Measurements from ENCODE around the gene NTRK2. TPM values are rescaled to one million over a fixed set of nuclear protein-coding genes. Genes with fewer than 3 reads are reported as not detected.

The NTRK2 gene
- total and polyA plus RNA-seq, 10 of the 15 experiments (the other 5 are each of a cell fraction or from before 2014, with no cell fraction given): 0.42 to 4.6 (median 0.65) TPM

DNA sequence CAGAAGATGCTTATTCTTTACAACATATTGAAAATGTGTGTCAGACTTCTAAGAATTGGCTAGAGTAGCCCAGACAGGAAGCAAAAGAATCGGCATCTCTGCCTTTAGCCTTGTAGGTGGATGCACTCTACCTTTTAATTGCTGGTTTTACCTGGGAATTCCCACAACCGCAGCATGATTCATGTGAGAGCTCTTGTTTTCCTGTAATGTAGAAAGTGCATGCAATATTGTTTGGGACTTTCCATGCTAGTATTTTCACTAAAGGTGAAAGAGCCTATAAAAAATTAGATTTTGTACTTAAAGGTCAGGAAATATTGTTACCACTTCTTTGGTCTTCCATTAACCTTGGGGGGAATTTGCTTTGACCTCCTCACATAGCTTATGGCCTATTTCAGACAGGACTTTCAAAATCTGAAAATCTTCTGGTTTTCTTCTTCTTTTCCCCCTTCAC is 89.8 kb downstream of the NTRK2 start:
- H4K20me1 ChIP-seq (ENCODE audit: control insufficient read depth, insufficient read depth): no peaks in the 10 kb centered on the region
- no TSS peak for BruUV-seq (replicated peaks)
- FAIRE-seq: peak; percentile 52
- WGBS (ENCODE audit: insufficient coverage, insufficient replicate concordance, low lambda C conversion rate, missing lambda C conversion rate): 0% methylated on average over 2 of the region's 2 CpGs
- no peaks in the 10 kb centered on the region for H3K27me3 ChIP-seq (replicated peaks in 1 of 2; ENCODE audit: control insufficient read depth in 2 of 2, insufficient read depth in 2 of 2, low read length in 1 of 2)
- ChIA-PET CTCF (interaction anchor here (0.6 to 14.7 kb wide), 9 partner anchors 10 to 186 kb away, joined by 3 to 177 read pairs (median 4); no protein-coding TSS in a partner anchor), POLR2A (interaction anchor here (1.4 to 1.9 kb wide), 5 partner anchors 10 to 57 kb away, joined by 4 to 10 read pairs (median 8); no protein-coding TSS in a partner anchor), SMC1A (ENCODE audit: uncharacterized antibody, unreplicated experiment) (interaction anchor here (1.1 to 15.0 kb wide), 11 partner anchors 9 to 64 kb away, joined by 4 to 204 read pairs (median 8); no protein-coding TSS in a partner anchor), RAD21 (ENCODE audit: unreplicated experiment) (interaction anchor here (0.7 to 7.9 kb wide), 9 partner anchors 9 to 851 kb away, joined by 3 to 101 read pairs (median 5); no protein-coding TSS in a partner anchor)
- H3K4me2 ChIP-seq (ENCODE audit: control insufficient read depth, insufficient read depth): peak overlapping the region; percentile 69
- in situ Hi-C loops (cut with MboI): loop anchor here (10.0 to 25.0 kb wide), 2 partner anchors 55 to 772 kb away; partner anchors contain the start of genes HNRNPK and RMI1
- H3K4me1 ChIP-seq (ENCODE audit: control insufficient read depth, insufficient read depth, low read length): peaks cover 24% of the 10 kb centered on the region
- peak overlapping the region; percentile 71 for H2AFZ ChIP-seq (ENCODE audit: control insufficient read depth, low read depth, low read length)
- ATAC-seq: peak; percentile 78
- peak; percentile 81 for DNase-seq (ENCODE audit: low read depth, low spot score)
- H3K79me2 ChIP-seq (ENCODE audit: control insufficient read depth, insufficient read depth, low read length): no peaks in the 10 kb centered on the region
- intact Hi-C loops (cut with micrococcal nuclease; ENCODE audit: unreplicated experiment): loop anchor here (1.0 to 10.0 kb wide), 2 partner anchors 15 to 465 kb away; no protein-coding TSS in a partner anchor
- H3K4me3 ChIP-seq: peak overlapping the region; percentile 4; the same call in 1 of the 2 replicates
- H3K36me3 ChIP-seq (ENCODE audit: control insufficient read depth in 2 of 2, insufficient read depth in 2 of 2, low read length in 1 of 2): no peaks in the 10 kb centered on the region; a peak in 1 of 4 replicates
- H3K9ac ChIP-seq (ENCODE audit: control insufficient read depth, insufficient read depth, low read length): peak overlapping the region; percentile 49; the same call in 1 of the 2 replicates
- peaks cover 22% of the 10 kb centered on the region for H3K9me3 ChIP-seq (replicated peaks; ENCODE audit: control insufficient read depth, insufficient read depth, low read length)
- H3K27ac ChIP-seq (ENCODE audit: control insufficient read depth, insufficient read depth): peak overlapping the region; percentile 82
- TF ChIP-seq BACH1 (IDR thresholded peaks at IDR 0.05; ENCODE audit: borderline replicate concordance): peak; percentile 38; the same call in 1 of the 2 replicates
- peak; percentile 85 for TF ChIP-seq PAX5 (IDR thresholded peaks at IDR 0.05; ENCODE audit: borderline replicate concordance, low read depth, low read length)
- TF ChIP-seq MTA3 (IDR thresholded peaks at IDR 0.05; ENCODE audit: borderline replicate concordance, low read length): peak; percentile 82; the same call in 1 of the 2 replicates
- peak; percentile 92 to 95 for TF ChIP-seq IKZF2 (IDR thresholded peaks at IDR 0.05)
- peak; percentile 47 for TF ChIP-seq SP1 (IDR thresholded peaks at IDR 0.05; ENCODE audit: low read depth, low read length)
- TF ChIP-seq RELA (IDR thresholded peaks at IDR 0.05; ENCODE audit: borderline replicate concordance, partially characterized antibody): peak; percentile 98
- TF ChIP-seq, protein P1, sequence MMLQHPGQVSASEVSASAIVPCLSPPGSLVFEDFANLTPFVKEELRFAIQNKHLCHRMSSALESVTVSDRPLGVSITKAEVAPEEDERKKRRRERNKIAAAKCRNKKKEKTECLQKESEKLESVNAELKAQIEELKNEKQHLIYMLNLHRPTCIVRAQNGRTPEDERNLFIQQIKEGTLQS (IDR thresholded peaks at IDR 0.05; ENCODE audit: borderline replicate concordance, extremely low read depth, low read depth, low read length): no peak
- TF ChIP-seq ATF7 (IDR thresholded peaks at IDR 0.05; ENCODE audit: low read depth): peak; percentile 74
- TF ChIP-seq GABPA (IDR thresholded peaks at IDR 0.05; ENCODE audit: low read depth): 0 out of 2 replicates have a peak, but pooled peaks have one; percentile 41
- TF ChIP-seq POU2F2 (IDR thresholded peaks at IDR 0.05; ENCODE audit: borderline replicate concordance, low read depth, low read length): peak; percentile 66; the same call in 1 of the 3 replicates
- peak; percentile 33 for TF ChIP-seq MEF2B (IDR thresholded peaks at IDR 0.05; ENCODE audit: partially characterized antibody, poor library complexity, severe bottlenecking)
- TF ChIP-seq NFIC (IDR thresholded peaks at IDR 0.05; ENCODE audit: low read depth, low read length): peak; percentile 96
- peak in 1 of 2 experiments; percentile 66; a peak in 1 of 4 replicates for TF ChIP-seq ETV6 (conservative IDR thresholded peaks at IDR 0.05 in 1 of 2, IDR thresholded peaks at IDR 0.05 in 1 of 2; ENCODE audit: borderline replicate concordance in 1 of 2, low read depth in 1 of 2)
- peak; percentile 75 for TF ChIP-seq EED (IDR thresholded peaks at IDR 0.05; ENCODE audit: low read depth)
- no peak for TF ChIP-seq NBN (IDR thresholded peaks at IDR 0.05)
- TF ChIP-seq CREB1 (IDR thresholded peaks at IDR 0.05; ENCODE audit: low read depth): peak; percentile 29; the same call in 1 of the 2 replicates
- no peak for TF ChIP-seq PML (IDR thresholded peaks at IDR 0.05; ENCODE audit: low read length)
- TF ChIP-seq, protein P2, sequence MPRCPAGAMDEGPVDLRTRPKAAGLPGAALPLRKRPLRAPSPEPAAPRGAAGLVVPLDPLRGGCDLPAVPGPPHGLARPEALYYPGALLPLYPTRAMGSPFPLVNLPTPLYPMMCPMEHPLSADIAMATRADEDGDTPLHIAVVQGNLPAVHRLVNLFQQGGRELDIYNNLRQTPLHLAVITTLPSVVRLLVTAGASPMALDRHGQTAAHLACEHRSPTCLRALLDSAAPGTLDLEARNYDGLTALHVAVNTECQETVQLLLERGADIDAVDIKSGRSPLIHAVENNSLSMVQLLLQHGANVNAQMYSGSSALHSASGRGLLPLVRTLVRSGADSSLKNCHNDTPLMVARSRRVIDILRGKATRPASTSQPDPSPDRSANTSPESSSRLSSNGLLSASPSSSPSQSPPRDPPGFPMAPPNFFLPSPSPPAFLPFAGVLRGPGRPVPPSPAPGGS (IDR thresholded peaks at IDR 0.05; ENCODE audit: borderline replicate concordance, insufficient read depth, low read depth, low read length, poor library complexity, severe bottlenecking): peak; percentile 89
- TF ChIP-seq, protein P3, sequence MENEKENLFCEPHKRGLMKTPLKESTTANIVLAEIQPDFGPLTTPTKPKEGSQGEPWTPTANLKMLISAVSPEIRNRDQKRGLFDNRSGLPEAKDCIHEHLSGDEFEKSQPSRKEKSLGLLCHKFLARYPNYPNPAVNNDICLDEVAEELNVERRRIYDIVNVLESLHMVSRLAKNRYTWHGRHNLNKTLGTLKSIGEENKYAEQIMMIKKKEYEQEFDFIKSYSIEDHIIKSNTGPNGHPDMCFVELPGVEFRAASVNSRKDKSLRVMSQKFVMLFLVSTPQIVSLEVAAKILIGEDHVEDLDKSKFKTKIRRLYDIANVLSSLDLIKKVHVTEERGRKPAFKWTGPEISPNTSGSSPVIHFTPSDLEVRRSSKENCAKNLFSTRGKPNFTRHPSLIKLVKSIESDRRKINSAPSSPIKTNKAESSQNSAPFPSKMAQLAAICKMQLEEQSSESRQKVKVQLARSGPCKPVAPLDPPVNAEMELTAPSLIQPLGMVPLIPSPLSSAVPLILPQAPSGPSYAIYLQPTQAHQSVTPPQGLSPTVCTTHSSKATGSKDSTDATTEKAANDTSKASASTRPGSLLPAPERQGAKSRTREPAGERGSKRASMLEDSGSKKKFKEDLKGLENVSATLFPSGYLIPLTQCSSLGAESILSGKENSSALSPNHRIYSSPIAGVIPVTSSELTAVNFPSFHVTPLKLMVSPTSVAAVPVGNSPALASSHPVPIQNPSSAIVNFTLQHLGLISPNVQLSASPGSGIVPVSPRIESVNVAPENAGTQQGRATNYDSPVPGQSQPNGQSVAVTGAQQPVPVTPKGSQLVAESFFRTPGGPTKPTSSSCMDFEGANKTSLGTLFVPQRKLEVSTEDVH (IDR thresholded peaks at IDR 0.05; ENCODE audit: low read depth, partially characterized antibody): no peak
- TF ChIP-seq TCF12 (IDR thresholded peaks at IDR 0.05; ENCODE audit: low read depth, low read length): peak; percentile 68
